ENCODE measurements around the gene BMP3. TPM values are rescaled to one million over a fixed set of nuclear protein-coding genes. Genes with fewer than 3 reads are reported as not detected.

Gene BMP3
- total and polyA plus RNA-seq, 2 experiments from 2014 or later = 2.9 to 7.7 TPM

DNA sequence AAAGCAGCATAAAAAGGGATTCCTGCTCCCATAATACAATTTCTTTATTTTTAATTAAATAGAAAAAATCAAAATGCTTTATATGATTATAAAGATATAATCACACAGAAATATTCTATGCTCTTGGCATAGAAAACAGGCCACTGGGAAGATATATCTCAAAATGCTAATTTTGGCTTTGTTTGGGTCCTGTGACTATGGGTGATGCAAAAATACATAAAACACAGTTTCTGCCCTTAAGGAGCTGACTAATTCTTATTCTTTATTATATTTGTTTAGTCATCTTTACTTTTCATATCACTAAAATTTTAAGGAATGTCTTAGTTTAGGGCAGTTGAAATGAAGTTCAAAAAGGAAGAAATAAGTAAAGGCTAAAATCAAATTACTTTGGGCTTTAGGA lies 7.0 kb upstream of the BMP3 start:
- no peak overlapping the region for H3K27ac ChIP-seq
- no peak for TF ChIP-seq EZH2 (IDR thresholded peaks at IDR 0.05; ENCODE audit: borderline replicate concordance)
- no peak for TF ChIP-seq EZH2phosphoT487 (IDR thresholded peaks at IDR 0.05; ENCODE audit: low read depth, severe bottlenecking, unreplicated experiment)
- TF ChIP-seq, protein P1, sequence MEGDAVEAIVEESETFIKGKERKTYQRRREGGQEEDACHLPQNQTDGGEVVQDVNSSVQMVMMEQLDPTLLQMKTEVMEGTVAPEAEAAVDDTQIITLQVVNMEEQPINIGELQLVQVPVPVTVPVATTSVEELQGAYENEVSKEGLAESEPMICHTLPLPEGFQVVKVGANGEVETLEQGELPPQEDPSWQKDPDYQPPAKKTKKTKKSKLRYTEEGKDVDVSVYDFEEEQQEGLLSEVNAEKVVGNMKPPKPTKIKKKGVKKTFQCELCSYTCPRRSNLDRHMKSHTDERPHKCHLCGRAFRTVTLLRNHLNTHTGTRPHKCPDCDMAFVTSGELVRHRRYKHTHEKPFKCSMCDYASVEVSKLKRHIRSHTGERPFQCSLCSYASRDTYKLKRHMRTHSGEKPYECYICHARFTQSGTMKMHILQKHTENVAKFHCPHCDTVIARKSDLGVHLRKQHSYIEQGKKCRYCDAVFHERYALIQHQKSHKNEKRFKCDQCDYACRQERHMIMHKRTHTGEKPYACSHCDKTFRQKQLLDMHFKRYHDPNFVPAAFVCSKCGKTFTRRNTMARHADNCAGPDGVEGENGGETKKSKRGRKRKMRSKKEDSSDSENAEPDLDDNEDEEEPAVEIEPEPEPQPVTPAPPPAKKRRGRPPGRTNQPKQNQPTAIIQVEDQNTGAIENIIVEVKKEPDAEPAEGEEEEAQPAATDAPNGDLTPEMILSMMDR (IDR thresholded peaks at IDR 0.05; ENCODE audit: poor library complexity) = no peak
- H3K79me2 ChIP-seq = no peaks in the 10 kb centered on the region
- H3K27me3 ChIP-seq = peaks cover 35% of the 10 kb centered on the region
- no peaks in the 10 kb centered on the region for H3K9me3 ChIP-seq (ENCODE audit: low read depth)
- H3K4me2 ChIP-seq = no peak overlapping the region
- H3K9me2 ChIP-seq (replicated peaks; ENCODE audit: insufficient read depth) = no peaks in the 10 kb centered on the region
- H3K4me1 ChIP-seq (ENCODE audit: insufficient read depth) = no peaks in the 10 kb centered on the region
- no peak overlapping the region for H2AFZ ChIP-seq
- no peaks in the 10 kb centered on the region for H4K20me1 ChIP-seq (ENCODE audit: insufficient read depth, poor library complexity, severe bottlenecking)
- no peaks in the 10 kb centered on the region for H3K36me3 ChIP-seq (replicated peaks; ENCODE audit: insufficient read depth, low read depth)
- no peak for DNase-seq (ENCODE audit: low spot score)
- no peak overlapping the region for H3K4me3 ChIP-seq

DNA sequence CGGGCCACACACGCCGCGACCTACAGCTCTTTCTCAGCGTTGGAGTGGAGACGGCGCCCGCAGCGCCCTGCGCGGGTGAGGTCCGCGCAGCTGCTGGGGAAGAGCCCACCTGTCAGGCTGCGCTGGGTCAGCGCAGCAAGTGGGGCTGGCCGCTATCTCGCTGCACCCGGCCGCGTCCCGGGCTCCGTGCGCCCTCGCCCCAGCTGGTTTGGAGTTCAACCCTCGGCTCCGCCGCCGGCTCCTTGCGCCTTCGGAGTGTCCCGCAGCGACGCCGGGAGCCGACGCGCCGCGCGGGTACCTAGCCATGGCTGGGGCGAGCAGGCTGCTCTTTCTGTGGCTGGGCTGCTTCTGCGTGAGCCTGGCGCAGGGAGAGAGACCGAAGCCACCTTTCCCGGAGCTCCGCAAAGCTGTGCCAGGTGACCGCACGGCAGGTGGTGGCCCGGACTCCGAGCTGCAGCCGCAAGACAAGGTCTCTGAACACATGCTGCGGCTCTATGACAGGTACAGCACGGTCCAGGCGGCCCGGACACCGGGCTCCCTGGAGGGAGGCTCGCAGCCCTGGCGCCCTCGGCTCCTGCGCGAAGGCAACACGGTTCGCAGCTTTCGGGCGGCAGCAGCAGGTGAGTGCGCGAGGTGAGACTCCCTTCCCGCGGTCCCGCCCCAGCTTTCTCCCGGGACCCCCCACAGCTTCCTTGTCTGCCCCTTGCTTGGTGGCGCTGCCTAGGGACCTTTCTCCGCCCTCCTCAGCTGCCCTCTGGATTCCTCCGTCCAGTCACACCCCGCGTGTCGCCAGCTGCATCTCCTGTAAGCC lies 678 bp downstream of the BMP3 start:
- Histone ChIP-seq H4K20me1 (ENCODE audit: insufficient read depth, poor library complexity, severe bottlenecking) (no peaks in the 10 kb centered on the region), H3K4me1 (ENCODE audit: insufficient read depth) (peaks cover 8% of the 10 kb centered on the region), H2AFZ (peak overlapping the region; percentile 54), H3K79me2 (no peaks in the 10 kb centered on the region), H3K9me3 (ENCODE audit: low read depth) (no peaks in the 10 kb centered on the region), H3K27ac (no peak overlapping the region), H3K36me3 (replicated peaks; ENCODE audit: insufficient read depth, low read depth) (no peaks in the 10 kb centered on the region), H3K9me2 (replicated peaks; ENCODE audit: insufficient read depth) (no peaks in the 10 kb centered on the region), H3K4me3 (peak overlapping the region; percentile 56), H3K4me2 (peak overlapping the region; percentile 95), H3K27me3 (peaks cover 80% of the 10 kb centered on the region)
- DNase-seq (ENCODE audit: low spot score) = peak; percentile 19
- no peak for TF ChIP-seq EZH2phosphoT487 (IDR thresholded peaks at IDR 0.05; ENCODE audit: low read depth, severe bottlenecking, unreplicated experiment)
- peak; percentile 34 for TF ChIP-seq EZH2 (IDR thresholded peaks at IDR 0.05; ENCODE audit: borderline replicate concordance)
- under 1% methylated on average over 73 of the region's 77 CpGs for WGBS (ENCODE audit: low lambda C conversion rate, missing lambda C conversion rate)

DNA sequence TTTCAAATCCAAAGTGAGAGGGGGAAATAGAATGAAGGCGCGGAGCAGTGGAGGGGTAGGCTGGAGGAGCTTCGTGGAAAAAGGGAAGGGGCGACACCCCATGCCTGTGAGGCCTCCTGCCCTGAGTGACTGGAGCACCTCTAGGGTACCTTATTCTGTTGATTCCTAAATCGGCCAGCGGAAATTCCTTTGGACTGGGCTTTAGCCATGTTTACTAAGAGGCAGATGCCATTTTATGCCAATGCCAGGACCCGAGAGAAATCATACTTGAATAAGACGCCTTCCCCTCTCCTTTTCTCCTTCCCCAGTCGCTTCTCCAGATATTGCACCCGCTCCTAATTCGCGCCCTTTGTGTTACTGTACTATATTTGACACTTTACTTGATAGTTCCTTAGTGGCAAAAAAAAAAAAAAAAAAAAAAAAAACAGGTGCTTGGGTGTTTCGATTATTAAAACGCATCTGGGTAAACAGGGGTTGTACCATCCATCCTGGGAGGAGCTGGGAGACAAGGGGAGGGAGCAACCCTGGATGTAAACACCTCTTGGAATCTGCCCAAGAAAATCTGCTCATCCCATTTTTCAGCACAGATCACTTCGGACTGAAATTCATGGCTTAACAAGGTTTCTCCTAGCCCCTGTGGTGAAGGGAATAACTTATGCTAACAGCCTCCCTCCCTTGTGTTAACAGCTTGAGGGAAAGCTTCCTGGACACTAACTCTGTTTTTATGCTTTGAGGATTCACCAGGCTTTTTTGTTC lies 1.5 kb downstream of the BMP3 start:
- Histone ChIP-seq H3K4me2 (peak overlapping the region; percentile 95), H3K9me2 (replicated peaks; ENCODE audit: insufficient read depth) (no peaks in the 10 kb centered on the region), H3K9me3 (ENCODE audit: low read depth) (no peaks in the 10 kb centered on the region), H4K20me1 (ENCODE audit: insufficient read depth, poor library complexity, severe bottlenecking) (no peaks in the 10 kb centered on the region), H3K27ac (no peak overlapping the region), H3K36me3 (replicated peaks; ENCODE audit: insufficient read depth, low read depth) (no peaks in the 10 kb centered on the region), H3K4me3 (no peak overlapping the region), H3K4me1 (ENCODE audit: insufficient read depth) (peaks cover 8% of the 10 kb centered on the region), H2AFZ (no peak overlapping the region), H3K79me2 (no peaks in the 10 kb centered on the region), H3K27me3 (peaks cover 80% of the 10 kb centered on the region)
- TF ChIP-seq, protein P1 (IDR thresholded peaks at IDR 0.05; ENCODE audit: poor library complexity) = no peak
- TF ChIP-seq EZH2phosphoT487 (IDR thresholded peaks at IDR 0.05; ENCODE audit: low read depth, severe bottlenecking, unreplicated experiment) (no peak), EZH2 (IDR thresholded peaks at IDR 0.05; ENCODE audit: borderline replicate concordance) (no peak)
- WGBS (ENCODE audit: low lambda C conversion rate, missing lambda C conversion rate) = 12% methylated on average over 15 of the region's 15 CpGs
- no peak for DNase-seq (ENCODE audit: low spot score)
